GM10248 (cell line): ENCODE results near the gene FOXL1.

Experiments used
- CTCF ChIA-PET: fragments of 300-600 bp; sonication (Branson Sonifier 250); formaldehyde crosslinking; extraction: SDS; loops from one replicate; lab custom pipeline; 2021; ENCODE audit warnings: antibody characterized with exemption; lab: Yijun Ruan, JAX
- POLR2A ChIA-PET: fragments of 350-650 bp; sonication (Branson Sonifier 250); formaldehyde crosslinking; extraction: SDS; loops from one replicate; lab custom pipeline; 2020; ENCODE audit warnings: antibody characterized with exemption; lab: Yijun Ruan, JAX
- DNase-seq: peaks from one replicate; pipeline ENCODE4 v3.0.0; 2012; ENCODE audit errors: extremely low spot score
- CTCF ChIP-seq: IDR thresholded peaks from 2 replicates; pipeline ENCODE4 v1.5.1; 2012; ENCODE audit warnings: mild to moderate bottlenecking, low read depth; ENCODE audit errors: extremely low read depth, missing control alignments, control extremely low read depth

FOXL1 gene

GRCh38 chr16:86597126-86597879, 19.0 kb downstream of the FOXL1 start:
- POLR2A ChIA-PET = no interaction called here
- CTCF ChIA-PET = no interaction called here
- TF ChIP-seq CTCF = no peak
- DNase-seq = no peak

GRCh38 chr16:86597880-86598606, 19.7 kb downstream of the FOXL1 start:
- ChIA-PET POLR2A (no interaction called here), CTCF (no interaction called here)
- DNase-seq = no peak
- no peak for TF ChIP-seq CTCF

GRCh38 chr16:86598607-86599565, 20.5 kb downstream of the FOXL1 start:
- ChIA-PET POLR2A (no interaction called here), CTCF (no interaction called here)
- no peak for DNase-seq

GRCh38 chr16:86601356-86601755, 23.0 kb downstream of the FOXL1 start:
- POLR2A ChIA-PET = no interaction called here
- DNase-seq = no peak
- CTCF ChIA-PET = no interaction called here
- TF ChIP-seq CTCF = no peak

More at GRCh38 chr16:86598607-86599565, 20.5 kb downstream of the FOXL1 start:
- no peak for TF ChIP-seq CTCF

GRCh38 chr16:86602521-86602920, 24.2 kb downstream of the FOXL1 start:
- POLR2A ChIA-PET = no interaction called here
- CTCF ChIA-PET = no interaction called here
- TF ChIP-seq CTCF = no peak

More at GRCh38 chr16:86602521-86602920, 24.2 kb downstream of the FOXL1 start:
- no peak for DNase-seq
